Measurements from ENCODE around the gene GPLD1. TPM values are rescaled to one million over a fixed set of nuclear protein-coding genes. Genes with fewer than 3 reads are reported as not detected.

Gene GPLD1
- total RNA-seq, 1 experiment from 2014 or later = 10.1 TPM

DNA sequence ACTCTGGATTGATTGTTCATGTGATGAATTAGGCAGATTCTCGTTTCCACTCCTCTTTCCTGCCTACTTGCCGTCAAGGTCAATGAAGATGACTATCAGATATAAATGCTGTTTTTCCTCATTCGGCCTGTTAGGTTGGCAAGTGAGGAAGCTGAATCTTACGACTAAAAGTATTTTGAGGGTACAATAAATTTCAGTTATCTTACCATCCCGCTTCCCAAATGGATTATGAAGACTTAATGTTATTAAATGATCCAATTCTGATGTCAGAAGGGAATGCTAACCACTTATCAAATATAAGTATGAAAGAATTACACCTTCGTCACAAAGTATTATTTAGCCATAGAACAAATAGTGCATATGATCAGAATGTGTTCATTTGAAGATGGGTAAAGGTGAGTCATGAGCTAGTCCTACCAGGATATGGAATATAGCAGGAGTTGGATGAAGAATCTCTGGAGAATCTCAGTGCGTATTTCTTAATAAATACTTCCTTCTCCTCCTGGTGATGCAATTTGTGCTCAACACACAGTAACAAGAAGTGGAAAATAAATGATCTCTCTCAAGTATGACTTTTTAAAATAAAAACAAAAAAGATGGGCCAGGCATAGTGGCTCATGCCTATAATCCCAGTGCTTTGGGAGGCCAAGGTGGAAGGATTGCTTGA lies 4.6 kb downstream of the GPLD1 start:
- H3K36me3 Mint-ChIP-seq (ENCODE audit: insufficient read depth, unreplicated experiment) = no peaks in the 10 kb centered on the region
- TF ChIP-seq, protein P1, sequence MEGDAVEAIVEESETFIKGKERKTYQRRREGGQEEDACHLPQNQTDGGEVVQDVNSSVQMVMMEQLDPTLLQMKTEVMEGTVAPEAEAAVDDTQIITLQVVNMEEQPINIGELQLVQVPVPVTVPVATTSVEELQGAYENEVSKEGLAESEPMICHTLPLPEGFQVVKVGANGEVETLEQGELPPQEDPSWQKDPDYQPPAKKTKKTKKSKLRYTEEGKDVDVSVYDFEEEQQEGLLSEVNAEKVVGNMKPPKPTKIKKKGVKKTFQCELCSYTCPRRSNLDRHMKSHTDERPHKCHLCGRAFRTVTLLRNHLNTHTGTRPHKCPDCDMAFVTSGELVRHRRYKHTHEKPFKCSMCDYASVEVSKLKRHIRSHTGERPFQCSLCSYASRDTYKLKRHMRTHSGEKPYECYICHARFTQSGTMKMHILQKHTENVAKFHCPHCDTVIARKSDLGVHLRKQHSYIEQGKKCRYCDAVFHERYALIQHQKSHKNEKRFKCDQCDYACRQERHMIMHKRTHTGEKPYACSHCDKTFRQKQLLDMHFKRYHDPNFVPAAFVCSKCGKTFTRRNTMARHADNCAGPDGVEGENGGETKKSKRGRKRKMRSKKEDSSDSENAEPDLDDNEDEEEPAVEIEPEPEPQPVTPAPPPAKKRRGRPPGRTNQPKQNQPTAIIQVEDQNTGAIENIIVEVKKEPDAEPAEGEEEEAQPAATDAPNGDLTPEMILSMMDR (IDR thresholded peaks at IDR 0.05; ENCODE audit: insufficient read depth in 1 of 2, low read depth in 1 of 2, low read length in 1 of 2, severe bottlenecking in 1 of 2, unreplicated experiment in 1 of 2) = no peak

DNA sequence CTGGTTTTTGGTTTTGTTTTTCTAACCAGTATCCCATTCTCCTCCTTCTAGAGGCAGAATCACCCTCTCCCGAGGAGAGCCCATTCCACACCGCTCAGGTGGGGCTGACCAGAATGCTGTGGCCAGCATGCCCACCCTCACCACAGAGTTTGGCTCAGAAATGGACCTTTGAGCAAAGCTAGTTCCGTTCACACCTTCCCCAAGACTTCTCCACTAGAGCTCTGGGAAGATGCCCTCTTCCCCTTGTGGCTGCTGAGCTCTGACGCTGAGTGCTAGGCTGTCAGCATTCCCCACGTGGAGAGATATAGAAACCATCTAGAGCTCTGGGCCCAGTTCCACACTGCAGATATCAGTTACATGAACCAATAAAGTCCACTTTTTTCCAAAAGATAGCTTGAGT lies 7.9 kb downstream of the GPLD1 start:
- no TSS peak for BruUV-seq (replicated peaks)
- H3K27ac Mint-ChIP-seq (ENCODE audit: unreplicated experiment) = no peak overlapping the region
- CTCF ChIA-PET = no interaction called here

More for the DNA sequence above, 4.6 kb downstream of the GPLD1 start:
- intact Hi-C loops (cut with micrococcal nuclease; ENCODE audit: unreplicated experiment) = no loop called here
- no peak overlapping the region for H3K4me3 Mint-ChIP-seq (ENCODE audit: unreplicated experiment)
- no peaks in the 10 kb centered on the region for H3K27me3 Mint-ChIP-seq (ENCODE audit: insufficient read depth, unreplicated experiment)
- no peak overlapping the region for H3K27ac Mint-ChIP-seq (ENCODE audit: unreplicated experiment)
- CTCF ChIA-PET = no interaction called here
- H3K9me3 Mint-ChIP-seq (ENCODE audit: unreplicated experiment) = peaks cover under 1% of the 10 kb centered on the region
- Histone ChIP-seq H3K4me3 (ENCODE audit: low read depth, low read length) (no peak overlapping the region), H3K27me3 (replicated peaks; ENCODE audit: control insufficient read depth, insufficient read depth, low read length) (no peaks in the 10 kb centered on the region), H3K36me3 (ENCODE audit: control insufficient read depth, insufficient read depth, low read length) (no peaks in the 10 kb centered on the region), H3K9me3 (0 out of 2 replicates have a peak, but pooled peaks cover under 1% of the 10 kb centered on the region), H3K4me1 (0 out of 2 replicates have a peak, but pooled peaks cover 2% of the 10 kb centered on the region)
- no peaks in the 10 kb centered on the region for H3K4me1 Mint-ChIP-seq (ENCODE audit: low read depth, unreplicated experiment)
- BruUV-seq (replicated peaks) = no TSS peak
- POLR2A ChIA-PET = no interaction called here
- no peak for DNase-seq

DNA sequence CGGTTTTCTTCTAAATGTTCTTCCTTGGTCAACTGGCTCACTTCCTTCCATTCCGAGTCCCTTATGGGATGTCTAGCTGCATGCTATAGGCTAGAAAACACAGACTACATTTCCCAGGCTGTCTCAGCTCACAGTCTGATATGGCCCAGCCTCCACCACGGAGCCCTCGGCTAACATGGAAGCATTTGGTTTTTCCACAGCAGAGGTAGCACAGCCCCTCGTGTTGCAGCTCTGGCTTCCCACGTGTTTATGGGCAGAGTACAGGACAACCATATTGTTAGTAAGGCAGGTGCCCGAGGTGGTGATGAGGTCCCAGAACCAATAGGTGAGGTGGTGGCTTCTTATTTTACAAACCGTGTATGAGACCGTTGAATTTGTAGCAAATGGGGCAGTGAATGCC lies 8.7 kb downstream of the GPLD1 start:
- H3K4me3 Mint-ChIP-seq (ENCODE audit: unreplicated experiment) = no peak overlapping the region
- CTCF ChIA-PET = no interaction called here
- intact Hi-C loops (cut with micrococcal nuclease; ENCODE audit: unreplicated experiment) = no loop called here
- peaks cover 9% of the 10 kb centered on the region for H3K4me1 Mint-ChIP-seq (ENCODE audit: low read depth, unreplicated experiment)
- Histone ChIP-seq H3K4me1 (peaks cover 23% of the 10 kb centered on the region), H3K4me3 (ENCODE audit: low read depth, low read length) (no peak overlapping the region), H3K27me3 (replicated peaks; ENCODE audit: control insufficient read depth, insufficient read depth, low read length) (no peaks in the 10 kb centered on the region), H3K9me3 (0 out of 2 replicates have a peak, but pooled peaks cover 4% of the 10 kb centered on the region), H3K36me3 (ENCODE audit: control insufficient read depth, insufficient read depth, low read length) (no peaks in the 10 kb centered on the region)
- POLR2A ChIA-PET = no interaction called here
- DNase-seq = no peak
- no peak overlapping the region for H3K27ac Mint-ChIP-seq (ENCODE audit: unreplicated experiment)
- H3K9me3 Mint-ChIP-seq (ENCODE audit: unreplicated experiment) = peaks cover 17% of the 10 kb centered on the region
- peaks cover 4% of the 10 kb centered on the region for H3K36me3 Mint-ChIP-seq (ENCODE audit: insufficient read depth, unreplicated experiment)
- no peaks in the 10 kb centered on the region for H3K27me3 Mint-ChIP-seq (ENCODE audit: insufficient read depth, unreplicated experiment)
- TF ChIP-seq, protein P1 (IDR thresholded peaks at IDR 0.05; ENCODE audit: insufficient read depth in 1 of 2, low read depth in 1 of 2, low read length in 1 of 2, severe bottlenecking in 1 of 2, unreplicated experiment in 1 of 2) = no peak
- no TSS peak for BruUV-seq (replicated peaks)

More for the DNA sequence above, 7.9 kb downstream of the GPLD1 start:
- Mint-ChIP-seq H3K27me3 (ENCODE audit: insufficient read depth, unreplicated experiment) (no peaks in the 10 kb centered on the region), H3K9me3 (ENCODE audit: unreplicated experiment) (peaks cover 17% of the 10 kb centered on the region), H3K4me1 (ENCODE audit: low read depth, unreplicated experiment) (peaks cover 9% of the 10 kb centered on the region), H3K4me3 (ENCODE audit: unreplicated experiment) (no peak overlapping the region), H3K36me3 (ENCODE audit: insufficient read depth, unreplicated experiment) (peaks cover 4% of the 10 kb centered on the region)
- POLR2A ChIA-PET = no interaction called here
- peaks cover 23% of the 10 kb centered on the region for H3K4me1 ChIP-seq
- no peak overlapping the region for H3K4me3 ChIP-seq (ENCODE audit: low read depth, low read length)
- no peak for DNase-seq
- no peaks in the 10 kb centered on the region for H3K27me3 ChIP-seq (replicated peaks; ENCODE audit: control insufficient read depth, insufficient read depth, low read length)
- H3K9me3 ChIP-seq = 0 out of 2 replicates have a peak, but pooled peaks cover 4% of the 10 kb centered on the region
- TF ChIP-seq, protein P1 (IDR thresholded peaks at IDR 0.05; ENCODE audit: insufficient read depth in 1 of 2, low read depth in 1 of 2, low read length in 1 of 2, severe bottlenecking in 1 of 2, unreplicated experiment in 1 of 2) = no peak
- H3K36me3 ChIP-seq (ENCODE audit: control insufficient read depth, insufficient read depth, low read length) = no peaks in the 10 kb centered on the region
- intact Hi-C loops (cut with micrococcal nuclease; ENCODE audit: unreplicated experiment) = no loop called here
